Measurements from ENCODE around the gene EYA4. TPM values are rescaled to one million over a fixed set of nuclear protein-coding genes. Genes with fewer than 3 reads are reported as not detected.

Gene EYA4
- polyA plus RNA-seq, 4 donors, result 0.03 to 0.22 (median 0.22) TPM; not detected in 1

- no peak for DNase-seq
- H3K9me3 ChIP-seq (ENCODE audit: control insufficient read depth in 2 of 2, insufficient read depth in 1 of 2, low read depth in 1 of 2, low read length in 1 of 2), result no peaks in the 10 kb centered on the region
- H3K4me3 ChIP-seq (ENCODE audit: low read depth in 1 of 3, low read length in 3 of 3), result no peak overlapping the region
- 77 to 93% (median 89%) methylated on average over 3 of the region's 3 CpGs for WGBS, 3 donors
- no peaks in the 10 kb centered on the region for H3K4me1 ChIP-seq (ENCODE audit: control insufficient read depth in 3 of 3, insufficient read depth in 2 of 3, low read depth in 1 of 3, low read length in 2 of 3)
- no peaks in the 10 kb centered on the region for H3K27me3 ChIP-seq (ENCODE audit: control insufficient read depth in 3 of 3, insufficient read depth in 3 of 3, low read length in 3 of 3)
- FAIRE-seq, result no peak
- no peaks in the 10 kb centered on the region for H3K36me3 ChIP-seq (ENCODE audit: control insufficient read depth in 3 of 3, insufficient read depth in 2 of 3, low read depth in 1 of 3, low read length in 3 of 3)
- H3K27ac ChIP-seq (ENCODE audit: low read depth in 1 of 3, low read length in 2 of 3), result no peak overlapping the region
Measured at GRCh38 chr6:133428295-133428694, 187.1 kb downstream of the EYA4 start.

DNA sequence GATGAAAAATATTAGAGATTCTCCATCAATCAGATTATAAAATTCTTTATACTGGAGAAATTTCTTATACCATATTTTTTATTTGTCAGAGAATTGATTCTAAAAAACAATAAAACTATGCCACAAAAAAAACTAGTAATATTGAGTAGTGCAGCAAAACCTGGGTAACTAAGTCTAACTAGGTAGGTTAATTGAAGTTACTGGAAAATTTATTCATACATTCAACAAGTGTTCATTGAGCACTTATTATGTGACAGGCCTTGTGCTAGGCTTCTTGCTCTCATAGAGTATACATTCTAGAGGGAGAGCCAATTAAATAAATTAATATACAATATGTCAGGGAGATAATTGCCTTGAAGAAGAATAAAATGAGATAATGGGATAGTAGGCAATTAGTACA lies 189.4 kb downstream of the EYA4 start:
- no peaks in the 10 kb centered on the region for H3K9me3 ChIP-seq (ENCODE audit: control insufficient read depth in 2 of 2, insufficient read depth in 1 of 2, low read depth in 1 of 2, low read length in 1 of 2)
- no peak for FAIRE-seq
- no peaks in the 10 kb centered on the region for H3K4me1 ChIP-seq (ENCODE audit: control insufficient read depth in 3 of 3, insufficient read depth in 2 of 3, low read depth in 1 of 3, low read length in 2 of 3)
- H3K4me3 ChIP-seq (ENCODE audit: low read depth in 1 of 3, low read length in 3 of 3), result no peak overlapping the region
- no peak for DNase-seq
- no peaks in the 10 kb centered on the region for H3K27me3 ChIP-seq (ENCODE audit: control insufficient read depth in 3 of 3, insufficient read depth in 3 of 3, low read length in 3 of 3)
- H3K36me3 ChIP-seq (ENCODE audit: control insufficient read depth in 3 of 3, insufficient read depth in 2 of 3, low read depth in 1 of 3, low read length in 3 of 3), result no peaks in the 10 kb centered on the region
- no peak overlapping the region for H3K27ac ChIP-seq (ENCODE audit: low read depth in 1 of 3, low read length in 2 of 3)

GRCh38 chr6:133431031-133431430 lies 189.9 kb downstream of the EYA4 start:
- Histone ChIP-seq H3K9me3 (ENCODE audit: control insufficient read depth in 2 of 2, insufficient read depth in 1 of 2, low read depth in 1 of 2, low read length in 1 of 2) (no peaks in the 10 kb centered on the region), H3K36me3 (ENCODE audit: control insufficient read depth in 3 of 3, insufficient read depth in 2 of 3, low read depth in 1 of 3, low read length in 3 of 3) (no peaks in the 10 kb centered on the region), H3K27ac (ENCODE audit: low read depth in 1 of 3, low read length in 2 of 3) (no peak overlapping the region), H3K4me1 (ENCODE audit: control insufficient read depth in 3 of 3, insufficient read depth in 2 of 3, low read depth in 1 of 3, low read length in 2 of 3) (no peaks in the 10 kb centered on the region), H3K4me3 (ENCODE audit: low read depth in 1 of 3, low read length in 3 of 3) (no peak overlapping the region), H3K27me3 (ENCODE audit: control insufficient read depth in 3 of 3, insufficient read depth in 3 of 3, low read length in 3 of 3) (no peaks in the 10 kb centered on the region)
- FAIRE-seq (no peak), DNase-seq (no peak)

DNA sequence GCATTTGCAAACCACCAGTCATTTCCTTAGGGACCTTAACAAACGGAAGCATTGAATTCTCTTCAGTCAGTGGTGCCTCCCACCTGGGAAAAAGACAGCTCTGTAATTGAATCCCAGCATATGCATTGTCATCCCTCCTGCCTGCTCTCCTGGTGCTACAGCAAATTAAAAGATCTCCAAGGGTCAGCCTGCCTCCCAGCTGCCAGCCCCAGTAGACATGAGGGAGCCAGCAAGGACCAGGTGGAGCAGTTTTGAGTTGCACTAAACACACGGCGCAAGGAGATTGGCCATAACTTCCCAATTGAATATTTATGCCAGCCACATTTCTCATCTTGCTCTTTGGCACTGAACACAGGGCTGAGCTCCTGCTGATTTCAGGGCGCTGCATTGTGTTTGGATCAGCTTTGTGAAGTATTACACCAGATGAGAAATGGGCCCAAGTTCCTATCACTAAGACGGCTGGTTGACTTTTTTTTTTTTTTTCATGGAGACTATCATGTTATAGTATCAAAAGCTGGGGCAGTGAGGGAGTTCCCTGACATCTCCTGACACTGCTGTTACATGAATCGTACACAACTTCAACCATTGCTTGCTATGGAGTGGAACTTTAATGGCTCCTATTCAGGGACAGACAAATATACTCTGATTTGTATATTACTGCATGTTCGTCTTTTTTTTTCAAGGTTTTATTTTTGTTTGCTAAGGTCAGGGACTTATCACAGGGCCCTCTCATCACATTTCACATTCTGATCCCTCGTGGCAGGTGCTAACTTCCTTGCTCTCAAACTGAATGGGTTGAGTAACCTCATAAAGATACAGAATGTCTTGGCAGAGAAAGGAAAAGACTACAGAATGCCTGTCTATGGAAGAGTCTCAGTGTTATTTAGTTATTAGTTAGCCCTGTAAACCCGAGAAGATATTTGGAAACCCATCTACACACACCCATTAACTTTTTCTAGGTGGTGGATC lies 191.1 kb downstream of the EYA4 start:
- H3K27me3 ChIP-seq (ENCODE audit: control insufficient read depth in 3 of 3, insufficient read depth in 3 of 3, low read length in 3 of 3), result no peaks in the 10 kb centered on the region
- DNase-seq (no peak), FAIRE-seq (no peak)
- H3K4me1 ChIP-seq (ENCODE audit: control insufficient read depth in 3 of 3, insufficient read depth in 2 of 3, low read depth in 1 of 3, low read length in 2 of 3), result no peaks in the 10 kb centered on the region
- no peaks in the 10 kb centered on the region for H3K9me3 ChIP-seq (ENCODE audit: control insufficient read depth in 2 of 2, insufficient read depth in 1 of 2, low read depth in 1 of 2, low read length in 1 of 2)
- H3K4me3 ChIP-seq (ENCODE audit: low read depth in 1 of 3, low read length in 3 of 3), result no peak overlapping the region
- H3K36me3 ChIP-seq (ENCODE audit: control insufficient read depth in 3 of 3, insufficient read depth in 2 of 3, low read depth in 1 of 3, low read length in 3 of 3), result no peaks in the 10 kb centered on the region
- H3K27ac ChIP-seq (ENCODE audit: low read depth in 1 of 3, low read length in 2 of 3), result no peak overlapping the region
- 46 to 64% (median 57%) methylated on average over 9 of the region's 9 CpGs for WGBS, 3 donors

DNA sequence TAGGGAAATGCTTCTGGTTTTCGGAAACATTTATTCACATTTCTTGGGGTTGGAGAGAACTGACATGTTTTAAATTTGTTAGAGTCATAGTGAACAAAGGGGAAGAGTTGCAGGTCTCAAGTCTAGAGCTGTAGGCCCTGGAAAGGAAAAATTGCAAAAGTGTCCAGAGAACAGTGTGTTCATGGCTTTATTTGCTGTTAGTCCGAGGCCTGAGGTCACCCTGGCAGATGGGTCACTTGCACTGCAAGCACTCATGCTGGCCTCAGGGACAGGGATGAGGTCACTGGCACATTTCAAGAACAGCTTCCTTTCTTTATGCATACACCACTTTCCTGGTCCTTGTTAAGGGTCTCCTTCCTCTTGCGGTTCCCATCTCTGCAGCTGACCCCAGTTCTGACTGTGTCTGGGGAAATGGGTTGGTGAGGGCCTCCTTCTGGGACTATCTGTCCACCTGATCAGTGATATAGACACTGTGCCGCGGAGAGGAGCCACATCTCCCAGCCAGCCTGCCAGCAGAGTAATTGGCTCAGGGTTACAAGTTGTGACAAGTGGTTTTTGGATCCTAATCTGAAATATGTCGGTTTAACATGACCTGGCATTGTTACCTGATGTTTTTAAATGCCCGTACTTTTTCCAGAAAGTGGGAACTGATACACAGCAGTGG lies 194.0 kb downstream of the EYA4 start:
- H3K4me1 ChIP-seq (ENCODE audit: control insufficient read depth in 3 of 3, insufficient read depth in 2 of 3, low read depth in 1 of 3, low read length in 2 of 3), result no peaks in the 10 kb centered on the region
- FAIRE-seq, result no peak

GRCh38 chr6:133436652-133437051 lies 195.5 kb downstream of the EYA4 start:
- Histone ChIP-seq H3K27me3 (ENCODE audit: control insufficient read depth in 3 of 3, insufficient read depth in 3 of 3, low read length in 3 of 3) (no peaks in the 10 kb centered on the region), H3K9me3 (ENCODE audit: control insufficient read depth in 2 of 2, insufficient read depth in 1 of 2, low read depth in 1 of 2, low read length in 1 of 2) (no peaks in the 10 kb centered on the region), H3K36me3 (ENCODE audit: control insufficient read depth in 3 of 3, insufficient read depth in 2 of 3, low read depth in 1 of 3, low read length in 3 of 3) (no peaks in the 10 kb centered on the region), H3K27ac (ENCODE audit: low read depth in 1 of 3, low read length in 2 of 3) (no peak overlapping the region), H3K4me1 (ENCODE audit: control insufficient read depth in 3 of 3, insufficient read depth in 2 of 3, low read depth in 1 of 3, low read length in 2 of 3) (no peaks in the 10 kb centered on the region), H3K4me3 (ENCODE audit: low read depth in 1 of 3, low read length in 3 of 3) (no peak overlapping the region)
- DNase-seq, result no peak
- no peak for FAIRE-seq
- WGBS, 3 donors, result 30 to 42% (median 35%) methylated on average over 1 of the region's 1 CpG

More for the DNA sequence above, 194.0 kb downstream of the EYA4 start:
- 70 to 74% (median 73%) methylated on average over 7 of the region's 7 CpGs for WGBS, 3 donors
- H3K9me3 ChIP-seq (ENCODE audit: control insufficient read depth in 2 of 2, insufficient read depth in 1 of 2, low read depth in 1 of 2, low read length in 1 of 2), result no peaks in the 10 kb centered on the region
- no peak for DNase-seq
- no peak overlapping the region for H3K4me3 ChIP-seq (ENCODE audit: low read depth in 1 of 3, low read length in 3 of 3)
- H3K27me3 ChIP-seq (ENCODE audit: control insufficient read depth in 3 of 3, insufficient read depth in 3 of 3, low read length in 3 of 3), result no peaks in the 10 kb centered on the region
- no peak overlapping the region for H3K27ac ChIP-seq (ENCODE audit: low read depth in 1 of 3, low read length in 2 of 3)
- no peaks in the 10 kb centered on the region for H3K36me3 ChIP-seq (ENCODE audit: control insufficient read depth in 3 of 3, insufficient read depth in 2 of 3, low read depth in 1 of 3, low read length in 3 of 3)

- no peaks in the 10 kb centered on the region for H3K36me3 ChIP-seq (ENCODE audit: control insufficient read depth in 3 of 3, insufficient read depth in 2 of 3, low read depth in 1 of 3, low read length in 3 of 3)
- no peak for DNase-seq
- H3K27ac ChIP-seq (ENCODE audit: low read depth in 1 of 3, low read length in 2 of 3), result no peak overlapping the region
- no peaks in the 10 kb centered on the region for H3K9me3 ChIP-seq (ENCODE audit: control insufficient read depth in 2 of 2, insufficient read depth in 1 of 2, low read depth in 1 of 2, low read length in 1 of 2)
- 74 to 93% (median 88%) methylated on average over 2 of the region's 2 CpGs for WGBS, 3 donors
- no peaks in the 10 kb centered on the region for H3K4me1 ChIP-seq (ENCODE audit: control insufficient read depth in 3 of 3, insufficient read depth in 2 of 3, low read depth in 1 of 3, low read length in 2 of 3)
- H3K27me3 ChIP-seq (ENCODE audit: control insufficient read depth in 3 of 3, insufficient read depth in 3 of 3, low read length in 3 of 3), result no peaks in the 10 kb centered on the region
- FAIRE-seq, result no peak
- no peak overlapping the region for H3K4me3 ChIP-seq (ENCODE audit: low read depth in 1 of 3, low read length in 3 of 3)
Measured at GRCh38 chr6:133441491-133441890, 200.3 kb downstream of the EYA4 start.

GRCh38 chr6:133446789-133447188 lies 205.6 kb downstream of the EYA4 start:
- H3K4me1 ChIP-seq (ENCODE audit: control insufficient read depth in 3 of 3, insufficient read depth in 2 of 3, low read depth in 1 of 3, low read length in 2 of 3), result no peaks in the 10 kb centered on the region
- H3K36me3 ChIP-seq (ENCODE audit: control insufficient read depth in 3 of 3, insufficient read depth in 2 of 3, low read depth in 1 of 3, low read length in 3 of 3), result no peaks in the 10 kb centered on the region
- no peaks in the 10 kb centered on the region for H3K9me3 ChIP-seq (ENCODE audit: control insufficient read depth in 2 of 2, insufficient read depth in 1 of 2, low read depth in 1 of 2, low read length in 1 of 2)
- no peak for FAIRE-seq
- H3K4me3 ChIP-seq (ENCODE audit: low read depth in 1 of 3, low read length in 3 of 3), result no peak overlapping the region
- no peaks in the 10 kb centered on the region for H3K27me3 ChIP-seq (ENCODE audit: control insufficient read depth in 3 of 3, insufficient read depth in 3 of 3, low read length in 3 of 3)
- no peak for DNase-seq
- H3K27ac ChIP-seq (ENCODE audit: low read depth in 1 of 3, low read length in 2 of 3), result no peak overlapping the region

Measured in small intestine (tissue), 7 donors.